Measurements from ENCODE around the gene CX3CR1. TPM values are rescaled to one million over a fixed set of nuclear protein-coding genes. Genes with fewer than 3 reads are reported as not detected.
"Not testable (repeated sequence)": the region's sequence is repeated elsewhere in the genome, so short reads cannot be mapped to it uniquely, and the experiment has no call there.

Gene CX3CR1
- total and polyA plus RNA-seq, 10 of the 15 experiments (the other 5 are each of a cell fraction or from before 2014, with no cell fraction given), result 0.05 to 0.53 (median 0.15) TPM

DNA sequence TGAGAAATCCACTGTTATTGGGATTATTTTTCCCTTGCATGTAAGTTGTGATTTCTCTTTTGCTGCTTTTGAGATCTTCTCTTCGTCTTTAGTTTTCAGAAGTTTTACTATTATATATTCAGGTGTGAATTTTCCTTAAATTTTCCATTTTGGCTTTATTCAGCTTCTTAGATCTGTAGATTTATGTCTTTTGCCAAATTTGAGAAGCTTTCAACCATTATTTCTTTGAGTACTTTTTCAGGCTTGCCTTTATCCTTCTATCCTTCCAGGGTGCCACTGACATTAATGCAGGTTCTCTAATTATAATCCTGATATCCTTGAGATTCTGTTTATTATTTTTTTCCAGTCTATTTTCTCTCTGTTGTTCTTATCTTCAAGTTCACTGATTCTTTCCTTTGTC lies 49.4 kb downstream of the CX3CR1 start (continued):
- no peak for TF ChIP-seq TARDBP (IDR thresholded peaks at IDR 0.05; ENCODE audit: borderline replicate concordance)
- no peak for TF ChIP-seq FOXK2 (IDR thresholded peaks at IDR 0.05)
- TF ChIP-seq NFYB (IDR thresholded peaks at IDR 0.05; ENCODE audit: insufficient read depth, low read depth, low read length), result no peak
- TF ChIP-seq SPI1 (IDR thresholded peaks at IDR 0.05; ENCODE audit: borderline replicate concordance, insufficient read depth, low read depth, low read length), result no peak
- no peak for TF ChIP-seq POLR2AphosphoS2 (IDR thresholded peaks at IDR 0.05; ENCODE audit: low read depth, low read length)
- TF ChIP-seq WRNIP1 (IDR thresholded peaks at IDR 0.05; ENCODE audit: borderline replicate concordance, low read depth, low read length), result no peak

DNA sequence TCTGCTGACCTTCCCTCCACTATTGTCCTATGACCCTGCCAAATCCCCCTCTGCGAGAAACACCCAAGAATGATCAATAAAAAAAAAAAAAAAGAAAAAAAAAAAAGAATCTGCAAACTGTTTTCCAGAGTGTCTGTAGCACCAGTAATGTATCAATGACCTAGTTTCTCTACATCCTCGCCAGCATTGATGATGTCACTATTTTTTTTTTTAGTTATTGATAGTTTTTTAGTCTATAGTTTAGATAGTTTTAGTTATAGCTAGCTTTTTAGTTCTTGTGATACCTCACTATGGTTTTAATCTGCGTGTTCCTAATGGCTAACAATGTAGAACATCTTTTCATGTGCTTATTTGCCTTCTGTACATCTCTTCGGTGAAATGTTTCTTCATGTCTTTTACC lies 51.3 kb downstream of the CX3CR1 start:
- Histone ChIP-seq H3K27me3 (replicated peaks in 1 of 2; ENCODE audit: control insufficient read depth in 2 of 2, insufficient read depth in 2 of 2, low read length in 1 of 2) (peaks cover 0 to 7% of the 10 kb centered on the region in 2 experiments; a peak in 1 of 4 replicates), H3K27ac (ENCODE audit: control insufficient read depth, insufficient read depth) (no peak overlapping the region), H3K9me3 (replicated peaks; ENCODE audit: control insufficient read depth, insufficient read depth, low read length) (no peaks in the 10 kb centered on the region), H3K4me1 (ENCODE audit: control insufficient read depth, insufficient read depth, low read length) (peaks cover 9% of the 10 kb centered on the region), H3K4me3 (no peak overlapping the region), H3K79me2 (ENCODE audit: control insufficient read depth, insufficient read depth, low read length) (no peaks in the 10 kb centered on the region), H3K36me3 (ENCODE audit: control insufficient read depth in 2 of 2, insufficient read depth in 2 of 2, low read length in 1 of 2) (no peaks in the 10 kb centered on the region), H4K20me1 (ENCODE audit: control insufficient read depth, insufficient read depth) (no peaks in the 10 kb centered on the region), H3K9ac (ENCODE audit: control insufficient read depth, insufficient read depth, low read length) (no peak overlapping the region), H2AFZ (ENCODE audit: control insufficient read depth, low read depth, low read length) (no peak overlapping the region), H3K4me2 (ENCODE audit: control insufficient read depth, insufficient read depth) (no peak overlapping the region)
- no peak for DNase-seq (ENCODE audit: low read depth, low spot score)
- ChIA-PET SMC1A (ENCODE audit: uncharacterized antibody, unreplicated experiment) (interaction anchor here (1.0 to 1.5 kb wide), 5 partner anchors 12 to 60 kb away, joined by 3 to 8 read pairs (median 4); no protein-coding TSS in a partner anchor), RAD21 (ENCODE audit: unreplicated experiment) (interaction anchor here (1.6 kb wide), 1 partner anchor 60 kb away, joined by 5 read pairs; no protein-coding TSS in a partner anchor), POLR2A (no interaction called here), CTCF (interaction anchor here (1.1 to 1.3 kb wide), 2 partner anchors 16 to 25 kb away, joined by 3 read pairs; no protein-coding TSS in a partner anchor)
- intact Hi-C loops (cut with micrococcal nuclease; ENCODE audit: unreplicated experiment) (no loop called here), in situ Hi-C loops (cut with MboI) (no loop called here)
- ATAC-seq, result no peak
- FAIRE-seq, result no peak
- no TSS peak for BruUV-seq (replicated peaks)
- TF ChIP-seq RUNX3 (IDR thresholded peaks at IDR 0.05; ENCODE audit: low read length) (no peak), ATF7 (IDR thresholded peaks at IDR 0.05; ENCODE audit: low read depth) (peak; percentile 31; the same call in 1 of the 2 replicates)
- WGBS (ENCODE audit: insufficient coverage, insufficient replicate concordance, low lambda C conversion rate, missing lambda C conversion rate), result 53% methylated on average over 3 of the region's 4 CpGs

DNA sequence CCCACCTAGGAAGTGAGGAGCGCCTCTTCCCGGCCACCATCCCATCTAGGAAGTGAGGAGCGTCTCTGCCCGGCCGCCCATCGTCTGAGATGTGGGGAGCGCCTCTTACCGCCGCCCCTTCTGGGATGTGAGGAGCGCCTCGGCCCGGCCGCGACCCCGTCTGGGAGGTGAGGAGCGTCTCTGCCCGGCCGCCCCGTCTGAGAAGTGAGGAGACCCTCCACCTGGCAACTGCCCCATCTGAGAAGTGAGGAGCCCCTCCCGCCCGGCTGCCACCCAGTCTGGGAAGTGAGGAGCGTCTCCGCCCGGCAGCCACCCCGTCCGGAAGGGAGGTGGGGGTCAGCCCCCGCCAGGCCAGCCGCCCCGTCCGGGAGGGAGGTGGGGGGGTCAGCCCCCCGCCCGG lies 52.2 kb downstream of the CX3CR1 start:
- SMC1A ChIA-PET (ENCODE audit: uncharacterized antibody, unreplicated experiment); H3K27ac ChIP-seq (ENCODE audit: control insufficient read depth, insufficient read depth); BruUV-seq (replicated peaks); H2AFZ ChIP-seq (ENCODE audit: control insufficient read depth, low read depth, low read length); DNase-seq (ENCODE audit: low read depth, low spot score); H3K9me3 ChIP-seq (replicated peaks; ENCODE audit: control insufficient read depth, insufficient read depth, low read length); CTCF ChIA-PET; H3K9ac ChIP-seq (ENCODE audit: control insufficient read depth, insufficient read depth, low read length); H3K79me2 ChIP-seq (ENCODE audit: control insufficient read depth, insufficient read depth, low read length); H3K4me1 ChIP-seq (ENCODE audit: control insufficient read depth, insufficient read depth, low read length); H4K20me1 ChIP-seq (ENCODE audit: control insufficient read depth, insufficient read depth); H3K4me2 ChIP-seq (ENCODE audit: control insufficient read depth, insufficient read depth); H3K27me3 ChIP-seq (replicated peaks in 1 of 2; ENCODE audit: control insufficient read depth in 2 of 2, insufficient read depth in 2 of 2, low read length in 1 of 2); in situ Hi-C loops (cut with MboI); ATAC-seq; POLR2A ChIA-PET; H3K4me3 ChIP-seq; intact Hi-C loops (cut with micrococcal nuclease; ENCODE audit: unreplicated experiment); H3K36me3 ChIP-seq (ENCODE audit: control insufficient read depth in 2 of 2, insufficient read depth in 2 of 2, low read length in 1 of 2); FAIRE-seq; RAD21 ChIA-PET (ENCODE audit: unreplicated experiment): not testable (repeated sequence)
- 85% methylated on average over 14 of the region's 32 CpGs for WGBS (ENCODE audit: insufficient coverage, insufficient replicate concordance, low lambda C conversion rate, missing lambda C conversion rate)
